Heart right ventricle (tissue), 16 donors: ENCODE measurements around the gene POC1B. TPM values are rescaled to one million over a fixed set of nuclear protein-coding genes. Genes with fewer than 3 reads are reported as not detected.

ENCODE experiments used
- ATAC-seq, 8 donors: fragments of 200-7000 bp; cut with Tn5 transposase; one replicate each; pipeline ENCODE4 v1.9.1; 2020; ENCODE audit warnings: mild to moderate bottlenecking in 8 of 8, moderate library complexity in 8 of 8, moderate number of reproducible peaks in 1 of 8
- DNase-seq, 2 donors: peaks; one replicate each; pipeline ENCODE4 v3.0.0-alpha.2; 2020
- H3K27ac ChIP-seq, 10 donors: fragments of 200-600 bp; sonication (generic) in 2 of 10; one replicate each; pipeline versions ENCODE4 v1.5.0 to v1.8.0; 2020 to 2022; ENCODE audit warnings: mild to moderate bottlenecking in 3 of 10
- H3K27me3 ChIP-seq, 7 donors: fragments of 200-600 bp; one replicate each; pipeline ENCODE4 v1.8.0; 2021 to 2022; ENCODE audit warnings: mild to moderate bottlenecking in 2 of 7
- H3K36me3 ChIP-seq, 9 donors: fragments of 200-600 bp; sonication (generic) in 1 of 9; one replicate each; pipeline versions ENCODE4 v1.5.0 to v1.8.0; 2020 to 2022; ENCODE audit warnings: mild to moderate bottlenecking in 2 of 9
- H3K4me1 ChIP-seq, 9 donors: fragments of 200-600 bp; sonication (generic) in 1 of 9; one replicate each; pipeline versions ENCODE4 v1.5.0 to v1.8.0; 2020 to 2022; ENCODE audit warnings: mild to moderate bottlenecking in 4 of 9
- H3K4me3 ChIP-seq, 10 donors: fragments of 200-600 bp; sonication (generic) in 2 of 10; one replicate each; pipeline versions ENCODE4 v1.5.0 to v1.8.0; 2020 to 2022; ENCODE audit warnings: mild to moderate bottlenecking in 7 of 10, moderate library complexity in 2 of 10
- H3K9me3 ChIP-seq, 11 donors: fragments of 200-600 bp in 10 of 11; sonication (generic) in 2 of 11; one replicate each; pipeline versions ENCODE4 v1.5.0 to v1.8.0; 2013 to 2022; ENCODE audit warnings: mild to moderate bottlenecking in 2 of 11, control low read depth in 1 of 11, moderate library complexity in 1 of 11
- WGBS, 2 donors: extraction: QIAGEN DNeasy Blood & Tissue Kit; methylation state at CpG; one replicate each; pipeline ENCODE4 v1.1.7; 2013; ENCODE audit warnings: inconsistent platforms in 1 of 2; 5-methylcytosine and 5-hydroxymethylcytosine counted together
- intact Hi-C, 10 donors: fragments of 100-400 bp; cut with DNase I; formaldehyde crosslinking; loops; one replicate each; pipeline versions ENCODE4 v1.11.1 to v1.14.2; 2022
- polyA plus RNA-seq, 2 donors: library from polyadenylated mRNA; stranded (reverse); fragments of 200-250 nt; gene quantifications; one replicate each; pipeline ENCODE4 v1.2.3, GENCODE V29; 2013
- total RNA-seq, 10 donors: library from RNA; stranded (reverse); fragmentation: NEBNext Ultra II Directional in 3 of 10; extraction: Animal tissue kit (Norgen Biotek cat#: 25700) in 3 of 10; gene quantifications; one replicate each; pipeline versions ENCODE4 v1.2.1 to v1.2.4, GENCODE V29; 2021 to 2023
- TF ChIP-seq, protein P1 (sequence below), 9 donors: fragments of 200-600 bp; sonication (generic) in 2 of 9; IDR thresholded peaks; one replicate each; pipeline versions ENCODE4 v1.5.0 to v1.8.0; 2021 to 2022; ENCODE audit warnings: antibody characterized with exemption in 9 of 9, mild to moderate bottlenecking in 5 of 9, moderate library complexity in 1 of 9
- donor health status: Arrhythmogenic right ventricular cardiomyopathy.
- donor health status: ischemic (EF 13 %, LVEDD 7.1; RV severe dilation, severe dysfunction).
- donor health status: healthy with polysubstance abuse.
- donor health status: DM: no; HTN: yes; CAD: no.
- donor health status: DM: no; HTN: no; CAD: no.
- donor health status: ischemic (EF 25% LVEDD 6.9; RV normal size, moderate dysfunction).
- donor health status: ischemic (EF 25% LVEDD 5.7; RV mildly dilated, moderate dysfunction).
- donor health status: healthy.
- donor health status: DM: yes; HTN: yes; CAD: no.
- donor health status: Ischemic cardiomyopathy.
- donor health status: ischemic (EF 35%, LVEDD 5.7; RV mildly dilated, moderate dysfunction).
- donor health status: nonischemic (EF 11% LVEDD 7.7; RV severe dilation, severe dysfunction).
- donor health status: DM: yes; HTN: yes; CAD: no.
- donor health status: PGD.
- donor health status: ischemic (EF 29% LVEDD 5.4; RV normal size, mild dysfunction).
- donor health status: nonischemic (EF 23%, LVEDD 6.1; RV moderate dilation, normal function).

The POC1B gene
- total and polyA plus RNA-seq, 12 donors = 4.8 to 10.4 (median 8.0) TPM

DNA sequence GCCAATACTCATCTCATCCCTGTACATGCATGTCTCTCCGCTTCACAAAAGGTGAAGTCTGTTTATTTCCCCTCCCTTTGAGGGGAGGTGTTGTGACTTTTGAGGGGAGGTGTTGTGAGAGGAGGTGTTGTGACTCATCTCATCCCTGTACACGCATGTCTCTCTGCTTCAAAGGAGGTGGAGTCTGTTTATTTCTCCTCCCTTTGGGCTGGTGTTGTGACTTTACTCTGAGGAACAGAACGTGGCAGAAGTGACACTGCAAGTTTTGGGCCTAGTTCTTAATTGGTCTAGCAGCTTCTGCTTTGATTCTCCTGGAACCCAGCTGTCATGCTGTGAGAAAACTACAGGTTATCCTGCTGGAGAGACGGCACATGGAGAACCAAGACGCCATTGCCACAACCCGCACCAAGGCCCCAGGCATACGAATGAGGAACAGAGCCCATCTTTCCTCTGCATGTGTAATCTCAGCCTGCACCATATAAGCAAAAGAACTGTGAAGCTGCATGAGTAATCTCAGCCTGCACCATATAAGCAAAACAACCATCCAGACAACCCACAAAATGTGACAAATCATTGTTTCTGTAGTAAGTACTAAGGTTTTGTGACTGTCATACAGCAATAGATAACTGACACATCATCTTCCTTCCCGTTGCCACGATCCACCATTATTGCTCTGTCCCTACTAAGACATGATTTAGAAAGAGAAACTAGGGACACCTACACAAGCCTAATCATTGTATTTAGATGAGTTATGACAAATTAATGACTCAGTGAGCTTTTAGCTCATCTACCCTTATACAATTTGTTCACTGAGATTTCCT, 31.2 kb downstream of the POC1B start:
- DNase-seq (no peak), ATAC-seq (no peak)
- intact Hi-C loops = no loop called here
- H3K27me3 ChIP-seq = no peaks in the 10 kb centered on the region
- H3K27ac ChIP-seq = no peak overlapping the region
- no peaks in the 10 kb centered on the region for H3K9me3 ChIP-seq
- TF ChIP-seq, protein P1, sequence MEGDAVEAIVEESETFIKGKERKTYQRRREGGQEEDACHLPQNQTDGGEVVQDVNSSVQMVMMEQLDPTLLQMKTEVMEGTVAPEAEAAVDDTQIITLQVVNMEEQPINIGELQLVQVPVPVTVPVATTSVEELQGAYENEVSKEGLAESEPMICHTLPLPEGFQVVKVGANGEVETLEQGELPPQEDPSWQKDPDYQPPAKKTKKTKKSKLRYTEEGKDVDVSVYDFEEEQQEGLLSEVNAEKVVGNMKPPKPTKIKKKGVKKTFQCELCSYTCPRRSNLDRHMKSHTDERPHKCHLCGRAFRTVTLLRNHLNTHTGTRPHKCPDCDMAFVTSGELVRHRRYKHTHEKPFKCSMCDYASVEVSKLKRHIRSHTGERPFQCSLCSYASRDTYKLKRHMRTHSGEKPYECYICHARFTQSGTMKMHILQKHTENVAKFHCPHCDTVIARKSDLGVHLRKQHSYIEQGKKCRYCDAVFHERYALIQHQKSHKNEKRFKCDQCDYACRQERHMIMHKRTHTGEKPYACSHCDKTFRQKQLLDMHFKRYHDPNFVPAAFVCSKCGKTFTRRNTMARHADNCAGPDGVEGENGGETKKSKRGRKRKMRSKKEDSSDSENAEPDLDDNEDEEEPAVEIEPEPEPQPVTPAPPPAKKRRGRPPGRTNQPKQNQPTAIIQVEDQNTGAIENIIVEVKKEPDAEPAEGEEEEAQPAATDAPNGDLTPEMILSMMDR (IDR thresholded peaks at IDR 0.05) = no peak
- H3K4me1 ChIP-seq = no peaks in the 10 kb centered on the region
- 93 to 96% methylated on average over 9 of the region's 9 CpGs for WGBS, 2 donors
- H3K4me3 ChIP-seq = no peak overlapping the region
- H3K36me3 ChIP-seq = peaks cover 0 to 32% (median 1%) of the 10 kb centered on the region in 9 donors

DNA sequence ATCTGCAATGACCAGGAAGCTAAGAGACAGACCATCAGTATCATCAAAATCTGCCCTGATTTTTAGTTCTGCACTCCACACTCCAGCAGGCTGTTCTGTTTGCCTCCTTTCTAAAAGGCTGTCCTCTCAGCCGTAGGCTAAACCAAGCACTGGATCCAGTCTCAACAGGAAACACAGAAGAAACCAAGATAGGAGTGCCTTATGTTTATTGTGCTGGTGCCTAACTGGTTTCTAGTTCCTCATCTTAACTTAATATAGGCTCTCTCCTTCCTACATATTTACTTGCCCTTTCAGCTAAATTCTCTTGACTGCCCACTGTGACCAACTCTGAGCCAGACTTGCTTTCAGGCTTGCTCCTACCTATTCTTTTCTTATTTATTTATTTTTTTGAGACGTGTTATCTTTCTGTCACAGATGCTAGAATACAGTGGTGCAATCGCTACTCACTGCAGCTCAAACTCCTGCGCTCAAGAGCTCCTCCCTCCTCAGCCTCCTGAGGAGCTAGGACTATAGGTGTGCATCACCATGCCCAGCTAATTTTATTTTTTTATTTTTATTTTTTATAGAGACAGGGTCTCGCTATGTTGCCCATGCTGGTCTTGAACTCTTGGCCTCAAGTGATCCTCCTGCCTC, 32.1 kb downstream of the POC1B start:
- Histone ChIP-seq H3K27ac (no peak overlapping the region), H3K36me3 (peaks cover 0 to 40% (median 4%) of the 10 kb centered on the region in 9 donors), H3K4me1 (no peaks in the 10 kb centered on the region), H3K27me3 (no peaks in the 10 kb centered on the region), H3K9me3 (no peaks in the 10 kb centered on the region), H3K4me3 (no peak overlapping the region)
- WGBS, 2 donors = 93 to 94% methylated on average over 5 of the region's 5 CpGs
- DNase-seq (no peak), ATAC-seq (no peak)
- TF ChIP-seq, protein P1 (IDR thresholded peaks at IDR 0.05) = no peak
- intact Hi-C loops = no loop called here

DNA sequence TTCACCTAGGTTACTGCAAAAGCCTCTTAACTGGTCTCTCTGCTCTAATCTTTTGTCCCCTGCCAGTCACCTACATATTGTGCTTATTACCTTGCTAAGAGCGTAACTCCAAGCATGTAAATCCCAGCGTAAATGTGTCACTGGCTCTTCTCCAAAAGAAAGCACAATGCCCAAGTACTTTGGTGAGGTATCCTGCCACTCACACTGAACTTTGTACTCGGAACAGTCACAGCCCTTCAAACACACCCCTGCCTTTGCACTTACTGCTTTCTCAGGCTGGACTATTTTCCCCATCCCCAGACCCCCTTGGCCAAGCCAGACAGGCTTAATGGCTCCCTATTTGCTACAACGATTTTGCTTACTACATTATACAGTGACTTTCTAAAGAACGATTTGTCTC, 33.0 kb downstream of the POC1B start:
- H3K4me1 ChIP-seq = no peaks in the 10 kb centered on the region
- WGBS, 2 donors = 76 to 90% methylated on average over 5 of the region's 5 CpGs
- no peaks in the 10 kb centered on the region for H3K27me3 ChIP-seq
- H3K36me3 ChIP-seq = peaks cover 0 to 42% (median 4%) of the 10 kb centered on the region in 9 donors
- DNase-seq (no peak), ATAC-seq (no peak)
- TF ChIP-seq, protein P1 (IDR thresholded peaks at IDR 0.05) = no peak
- intact Hi-C loops = no loop called here
- H3K27ac ChIP-seq = no peak overlapping the region
- no peak overlapping the region for H3K4me3 ChIP-seq
- no peaks in the 10 kb centered on the region for H3K9me3 ChIP-seq

DNA sequence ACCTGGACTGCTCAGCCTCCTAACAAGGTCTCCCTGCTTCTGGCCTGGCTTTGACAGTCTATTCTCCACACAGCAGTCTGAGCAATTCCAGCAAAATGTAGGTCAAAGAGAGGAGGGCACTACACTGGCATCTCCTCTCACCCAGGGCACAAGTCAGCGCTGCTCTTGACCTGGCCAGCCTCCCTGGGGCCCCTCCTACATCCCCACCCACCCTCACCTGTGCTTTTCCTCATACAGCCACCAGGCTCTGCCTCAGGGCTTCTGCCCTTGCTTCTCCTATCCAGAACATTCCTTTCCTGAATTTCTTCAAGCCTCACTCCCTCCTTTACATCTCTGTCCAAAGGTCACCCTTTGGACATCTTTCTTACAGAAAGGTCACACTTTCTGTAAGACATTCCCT, 34.9 kb downstream of the POC1B start:
- no peak for DNase-seq
- no peak overlapping the region for H3K27ac ChIP-seq
- TF ChIP-seq, protein P1 (IDR thresholded peaks at IDR 0.05) = no peak
- H3K9me3 ChIP-seq = no peaks in the 10 kb centered on the region
- H3K36me3 ChIP-seq = peaks cover 0 to 53% (median 4%) of the 10 kb centered on the region in 9 donors
- H3K27me3 ChIP-seq = no peaks in the 10 kb centered on the region
- ATAC-seq = no peak
- intact Hi-C loops = no loop called here
- 93 to 97% methylated on average over 1 of the region's 1 CpG for WGBS, 2 donors
- H3K4me3 ChIP-seq = no peak overlapping the region
- no peaks in the 10 kb centered on the region for H3K4me1 ChIP-seq
